HG03175 (cell line): Measurements from ENCODE around the gene KATNBL1.

ENCODE experiments used
- ATAC-seq: cut with Tn5 transposase; IDR thresholded peaks from one replicate; pipeline ENCODE4 v1.9.1; 2021; ENCODE audit warnings: mild to moderate bottlenecking, moderate library complexity; ENCODE audit not compliant: unreplicated experiment

KATNBL1 gene, protein sequence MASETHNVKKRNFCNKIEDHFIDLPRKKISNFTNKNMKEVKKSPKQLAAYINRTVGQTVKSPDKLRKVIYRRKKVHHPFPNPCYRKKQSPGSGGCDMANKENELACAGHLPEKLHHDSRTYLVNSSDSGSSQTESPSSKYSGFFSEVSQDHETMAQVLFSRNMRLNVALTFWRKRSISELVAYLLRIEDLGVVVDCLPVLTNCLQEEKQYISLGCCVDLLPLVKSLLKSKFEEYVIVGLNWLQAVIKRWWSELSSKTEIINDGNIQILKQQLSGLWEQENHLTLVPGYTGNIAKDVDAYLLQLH

DNA sequence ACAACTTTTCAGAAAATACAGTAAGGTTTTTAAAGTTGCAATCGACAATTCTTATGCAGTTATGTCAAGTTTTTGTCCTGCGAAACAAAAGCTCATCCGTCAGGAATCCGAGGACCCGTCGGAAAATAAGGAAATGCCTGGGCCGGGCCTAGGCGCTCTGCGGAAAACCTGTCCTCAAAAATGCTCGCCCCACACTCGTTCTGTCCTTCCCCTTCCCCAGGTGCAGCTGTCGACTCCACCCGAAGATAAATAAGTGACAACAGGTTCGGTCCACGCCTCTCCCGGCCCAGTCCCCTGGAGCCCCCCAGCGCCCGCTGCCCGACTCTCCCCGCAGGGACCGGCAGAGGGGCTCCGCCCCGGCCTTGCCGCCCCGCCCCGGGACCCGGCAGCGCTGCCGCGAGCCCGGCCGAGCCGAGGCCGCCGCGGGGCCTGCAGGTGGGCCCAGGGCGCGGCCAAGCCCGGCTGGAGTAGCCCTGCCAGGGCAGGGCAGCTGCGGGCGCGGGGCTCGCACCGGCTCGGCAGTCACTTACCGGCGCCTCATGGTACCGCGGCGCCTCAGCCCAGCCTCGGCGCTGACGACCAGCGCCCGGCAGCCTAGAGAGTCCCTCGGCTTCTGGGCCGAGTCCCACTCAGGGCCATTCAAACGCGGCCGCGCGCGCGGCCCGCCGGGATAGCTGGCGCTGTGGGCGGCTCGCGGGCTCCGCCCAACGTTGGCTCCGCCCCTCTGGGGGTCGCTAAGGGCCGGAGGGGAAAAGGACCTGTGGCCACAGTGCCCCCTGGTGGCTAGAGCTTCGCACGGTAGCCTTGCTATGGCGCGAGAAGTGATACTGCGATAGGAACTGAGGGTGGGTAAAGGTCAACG lies at the start of gene KATNBL1:
KATNBL1 (minus strand) TSS at position 676 of the 862 bp plus-strand sequence. CDS start 46,420 bp downstream, outside the sequence.
- ATAC-seq: peak; percentile 94

DNA sequence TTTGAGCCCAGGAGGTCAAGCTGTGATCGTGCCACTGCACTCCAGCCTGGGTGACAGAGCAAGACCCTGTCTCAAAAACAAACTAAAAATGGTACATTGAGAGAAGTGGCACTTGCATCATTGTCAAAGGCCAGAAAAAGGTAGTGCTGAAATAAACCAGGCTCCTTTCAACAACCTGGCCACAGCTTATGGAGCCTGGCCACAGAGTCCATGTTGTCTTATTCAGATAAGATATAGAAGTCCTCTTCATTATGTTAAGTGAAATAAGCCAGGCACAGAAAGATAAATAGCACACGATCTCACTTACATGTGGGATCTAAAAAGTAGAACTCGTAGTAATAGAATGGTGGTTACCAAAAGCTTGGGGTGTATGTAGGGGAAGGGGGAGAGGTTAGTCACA lies 49.7 kb upstream of the KATNBL1 start:
- ATAC-seq: no peak

DNA sequence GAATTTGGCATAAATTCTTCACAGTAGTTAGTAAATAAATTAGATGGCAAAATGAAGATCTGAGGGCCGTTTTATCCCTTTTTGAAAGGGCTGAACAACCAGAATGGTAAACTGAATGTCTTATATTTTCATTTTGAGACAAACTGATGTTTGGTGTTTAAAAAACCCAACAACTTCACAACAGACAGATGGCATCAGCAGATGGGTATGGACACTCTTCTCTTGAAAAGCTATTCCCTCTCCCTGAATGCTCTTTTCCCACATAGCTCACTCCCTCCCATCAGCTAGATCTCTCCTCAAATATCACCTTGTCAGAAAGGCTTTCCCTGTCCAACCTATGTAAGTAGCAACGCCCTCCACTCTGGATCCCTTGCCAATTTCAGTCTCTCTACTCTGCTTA lies 48.3 kb upstream of the KATNBL1 start:
- no peak for ATAC-seq

DNA sequence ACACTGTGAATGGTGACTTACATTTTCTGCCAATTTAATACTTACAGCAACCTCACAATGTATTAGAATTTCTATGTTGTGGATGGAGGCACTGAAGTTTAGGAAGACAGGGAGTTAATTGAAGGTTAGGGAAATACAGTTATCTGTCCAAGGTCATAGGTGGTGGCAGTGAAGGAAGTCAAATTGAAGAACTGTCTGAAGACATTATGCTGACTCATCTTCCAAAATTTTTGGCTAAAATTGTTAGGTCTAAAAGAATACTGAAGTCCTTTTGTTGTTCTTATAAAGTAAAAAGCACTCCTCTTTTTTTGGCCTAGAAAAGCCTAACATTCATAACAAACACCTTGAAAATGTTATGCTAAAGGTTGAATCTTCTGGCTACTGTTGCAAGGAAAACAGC lies 42.6 kb upstream of the KATNBL1 start:
- no peak for ATAC-seq

DNA sequence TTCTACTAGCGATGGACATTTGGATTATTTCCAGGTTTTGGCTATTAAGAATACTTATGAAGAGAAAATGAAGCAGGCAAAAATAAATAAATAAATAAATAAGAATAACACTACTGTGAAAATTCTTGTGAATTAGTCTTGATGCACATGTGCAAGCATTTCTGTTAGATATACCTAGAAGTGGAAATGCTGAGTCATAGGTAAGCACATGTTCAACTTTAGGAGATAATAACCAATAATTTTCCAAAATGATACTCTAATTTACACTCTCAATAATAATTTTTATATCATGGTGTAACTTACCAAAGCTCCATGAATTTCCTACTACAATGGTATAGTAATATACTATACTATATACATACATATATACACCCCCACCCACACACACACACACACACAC lies 38.3 kb upstream of the KATNBL1 start:
- no peak for ATAC-seq

DNA sequence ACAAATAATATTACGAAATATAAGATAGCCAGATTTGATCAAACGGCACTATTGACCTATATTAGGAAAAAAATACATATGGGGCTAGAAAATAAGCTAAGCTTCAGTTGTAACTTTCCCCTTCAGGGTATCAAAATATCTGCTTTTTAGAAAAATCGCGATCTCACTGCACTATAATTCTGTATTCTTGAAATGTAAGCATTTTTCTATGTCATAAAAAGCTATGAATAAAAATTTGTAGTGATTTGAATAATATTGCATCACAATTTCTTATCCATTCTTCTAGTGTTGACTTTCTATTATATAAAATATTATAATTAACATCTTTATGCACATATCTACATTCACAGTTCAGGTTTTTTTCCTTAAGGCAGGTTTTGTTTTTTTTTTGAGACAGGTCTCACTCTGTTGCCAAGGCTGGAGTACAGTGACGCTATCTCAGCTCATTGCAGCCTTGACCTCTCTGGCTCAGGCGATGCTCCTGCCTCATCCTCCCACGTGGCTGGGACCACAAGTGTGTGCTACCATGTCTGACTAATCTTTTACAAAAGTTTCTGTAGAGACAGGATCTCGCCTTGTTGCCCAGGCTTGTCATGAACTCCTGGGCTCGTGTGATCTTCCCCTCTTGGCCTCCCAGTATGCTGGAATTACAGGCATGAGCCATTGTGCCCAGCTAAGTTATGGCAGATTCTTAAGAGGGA lies 36.5 kb upstream of the KATNBL1 start:
- ATAC-seq: no peak

DNA sequence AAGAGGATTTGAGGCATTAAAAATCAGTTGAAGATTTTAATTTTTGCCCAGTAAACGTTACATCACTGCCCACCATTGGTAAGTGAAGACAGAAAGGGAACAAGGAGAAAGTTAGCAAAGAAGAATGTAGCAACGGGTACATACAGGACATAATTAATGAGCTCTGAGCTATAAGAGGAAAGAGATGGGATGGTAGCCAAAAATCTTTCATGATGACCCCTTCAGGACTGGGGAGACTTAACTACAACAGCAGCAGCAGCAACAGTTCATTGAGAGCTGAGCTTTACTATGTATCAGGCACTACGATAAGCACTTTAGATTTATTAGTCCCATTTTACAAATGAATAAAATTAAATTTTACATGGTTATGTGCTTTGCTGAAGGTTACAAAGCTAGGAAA lies 33.3 kb upstream of the KATNBL1 start:
- ATAC-seq: no peak

DNA sequence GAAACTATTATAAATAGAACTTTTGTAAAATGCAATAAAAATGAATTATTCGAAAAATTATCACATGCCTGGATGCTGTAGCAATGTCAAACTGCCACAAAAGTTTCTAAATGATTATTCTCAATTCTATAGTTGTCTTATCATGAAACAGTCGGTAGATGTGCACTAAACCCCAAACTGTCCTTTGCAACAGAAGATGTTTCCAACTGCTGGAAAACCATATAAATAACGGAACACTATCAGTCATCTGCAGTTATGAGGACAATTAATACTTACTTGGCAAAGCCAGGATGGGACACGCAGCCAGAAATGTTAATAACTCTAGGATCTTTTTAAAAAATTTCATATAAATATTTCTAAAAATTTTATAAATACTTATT lies 32.4 kb upstream of the KATNBL1 start:
- ATAC-seq: no peak

DNA sequence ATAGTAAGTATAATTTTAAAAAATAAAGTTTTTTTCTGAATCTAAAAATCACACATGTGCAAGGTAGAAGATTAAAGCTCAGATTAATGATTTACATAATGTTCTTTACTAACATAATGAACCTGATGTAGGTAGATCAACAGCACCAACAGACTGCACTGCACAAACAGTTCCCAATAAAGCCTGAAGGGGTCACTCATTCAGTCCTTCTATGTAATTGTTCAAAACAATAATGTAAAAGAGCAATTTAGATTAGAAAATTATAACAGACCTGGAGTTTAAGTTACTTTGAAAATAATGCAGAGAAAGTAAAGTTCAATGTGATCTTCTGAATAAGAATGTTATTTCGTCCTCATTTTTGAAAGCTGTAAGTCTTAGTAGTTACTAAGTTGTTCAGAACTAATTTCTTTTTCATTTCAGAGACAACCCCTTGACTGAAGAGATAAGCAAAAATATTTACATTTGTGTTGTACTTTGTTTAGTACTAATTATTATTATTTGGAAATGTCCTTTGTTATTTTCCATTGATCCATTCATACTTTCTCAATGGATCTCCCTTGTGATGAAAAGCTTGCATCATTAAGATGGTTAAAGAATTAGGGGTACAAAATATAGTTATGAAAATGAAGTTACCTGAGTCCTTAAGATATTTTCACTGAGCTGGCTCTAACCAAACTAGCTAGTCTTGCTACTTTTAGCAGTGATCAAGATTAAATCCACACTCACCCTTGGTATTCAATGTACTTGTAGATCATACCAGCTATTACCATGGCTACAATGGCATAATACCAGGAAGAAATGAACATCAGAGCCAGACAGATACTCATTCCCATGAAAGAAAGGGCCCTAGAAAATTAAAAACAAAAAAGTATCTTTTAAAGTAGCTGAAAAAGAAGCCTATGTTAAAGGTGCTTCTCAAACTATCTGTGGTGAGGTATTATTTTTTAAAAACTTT lies 31.8 kb upstream of the KATNBL1 start:
- peak; percentile 77 for ATAC-seq

DNA sequence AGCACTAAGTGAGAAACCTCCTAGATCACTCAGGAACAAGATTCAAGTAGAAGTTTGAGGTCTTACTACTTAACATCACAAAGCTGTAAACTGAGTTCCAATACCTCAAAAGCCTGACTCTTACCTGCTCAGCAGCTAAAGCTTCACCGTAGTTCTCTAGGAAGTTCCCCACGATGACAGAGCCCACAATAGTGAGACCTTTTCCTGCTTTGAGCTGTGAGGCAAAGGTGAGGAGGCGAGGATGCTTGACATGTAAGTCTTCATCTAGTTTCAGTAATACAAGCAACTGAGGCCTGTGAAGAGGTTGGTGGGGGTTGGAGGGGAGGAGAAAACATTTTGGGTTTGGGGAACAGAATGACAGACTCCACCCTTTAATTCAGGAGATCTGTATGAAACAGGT lies 30.6 kb upstream of the KATNBL1 start:
- ATAC-seq: no peak

DNA sequence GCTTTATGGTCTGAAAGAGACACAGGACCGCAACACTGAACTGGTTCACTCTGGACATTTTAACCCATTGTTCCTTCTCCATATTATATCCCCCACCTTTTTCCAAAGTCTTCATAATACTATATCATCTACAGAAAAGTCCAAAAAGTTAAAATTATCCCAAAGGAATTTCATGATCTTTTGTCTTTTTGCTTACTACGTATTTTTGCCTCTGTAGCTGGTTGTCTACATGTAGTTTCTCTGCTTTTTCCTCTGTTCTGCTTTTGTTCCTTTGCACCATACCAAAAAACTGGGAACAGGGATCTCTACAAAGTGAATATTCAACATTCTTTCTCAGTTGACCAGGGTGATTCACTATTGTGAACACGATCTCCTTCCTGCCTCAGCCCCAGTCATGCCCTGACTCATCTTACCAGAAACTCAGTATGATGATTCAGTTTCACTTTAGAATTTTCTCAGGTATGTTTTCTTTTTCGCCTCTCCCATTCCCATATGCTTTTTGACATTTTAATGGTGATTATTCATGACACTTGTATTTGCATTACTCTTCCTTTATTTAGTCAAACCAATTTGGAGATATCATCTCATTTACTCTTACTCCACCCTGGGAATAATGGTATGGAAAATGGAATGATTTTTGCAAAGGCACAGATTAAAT lies 29.4 kb upstream of the KATNBL1 start:
- no peak for ATAC-seq

DNA sequence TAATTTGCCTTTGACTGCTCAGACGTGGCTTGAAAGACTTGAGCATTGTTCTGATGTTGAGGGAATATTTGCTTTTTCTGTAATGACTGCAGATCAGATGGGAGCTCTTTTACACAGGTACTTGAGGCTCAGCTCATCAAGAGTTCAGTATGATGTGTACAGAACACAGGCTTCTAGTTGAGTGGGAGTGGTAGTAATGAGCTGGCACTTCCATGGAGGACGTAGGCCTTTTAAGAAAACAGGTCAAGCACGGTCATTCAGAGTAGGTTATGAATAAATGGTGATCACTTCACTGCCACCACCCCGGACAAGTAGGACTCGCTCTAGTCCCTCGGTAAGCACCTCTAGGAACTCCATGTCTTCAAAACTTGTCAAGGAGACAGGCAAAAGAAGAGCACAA lies 23.7 kb upstream of the KATNBL1 start:
- ATAC-seq: no peak

DNA sequence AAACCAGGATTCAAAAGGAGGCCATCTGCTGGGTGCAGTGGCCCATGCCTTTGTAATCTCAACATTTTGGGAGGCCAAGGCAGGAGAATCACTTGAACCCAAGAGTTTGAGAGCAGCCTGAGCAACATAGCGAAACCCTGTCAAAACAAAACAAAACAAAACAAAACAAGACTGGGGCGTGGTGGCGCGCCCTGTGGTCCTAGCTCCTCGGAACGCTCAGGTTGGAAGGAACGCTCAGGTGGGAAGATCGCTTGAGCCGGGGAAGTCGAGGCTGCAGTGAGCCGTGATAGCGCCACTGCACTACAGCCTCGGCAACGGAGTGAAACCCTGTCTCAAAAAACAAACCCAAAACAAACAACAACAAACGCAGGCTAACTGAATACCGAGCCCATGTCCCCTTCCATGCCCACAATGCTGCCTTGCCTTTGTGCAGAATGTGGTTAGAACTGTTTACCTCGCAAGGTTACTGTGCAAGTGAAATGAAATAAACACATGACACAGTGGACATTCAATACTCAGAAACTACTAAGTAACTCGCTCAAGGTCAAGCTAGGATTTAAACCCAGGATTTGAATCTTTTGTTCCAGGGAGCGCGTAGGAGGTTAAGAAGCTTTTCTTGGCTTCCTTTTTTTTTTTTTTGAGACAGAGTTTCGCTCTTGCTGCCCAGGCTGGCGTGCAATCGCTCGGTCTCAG lies 14.2 kb upstream of the KATNBL1 start:
- no peak for ATAC-seq

DNA sequence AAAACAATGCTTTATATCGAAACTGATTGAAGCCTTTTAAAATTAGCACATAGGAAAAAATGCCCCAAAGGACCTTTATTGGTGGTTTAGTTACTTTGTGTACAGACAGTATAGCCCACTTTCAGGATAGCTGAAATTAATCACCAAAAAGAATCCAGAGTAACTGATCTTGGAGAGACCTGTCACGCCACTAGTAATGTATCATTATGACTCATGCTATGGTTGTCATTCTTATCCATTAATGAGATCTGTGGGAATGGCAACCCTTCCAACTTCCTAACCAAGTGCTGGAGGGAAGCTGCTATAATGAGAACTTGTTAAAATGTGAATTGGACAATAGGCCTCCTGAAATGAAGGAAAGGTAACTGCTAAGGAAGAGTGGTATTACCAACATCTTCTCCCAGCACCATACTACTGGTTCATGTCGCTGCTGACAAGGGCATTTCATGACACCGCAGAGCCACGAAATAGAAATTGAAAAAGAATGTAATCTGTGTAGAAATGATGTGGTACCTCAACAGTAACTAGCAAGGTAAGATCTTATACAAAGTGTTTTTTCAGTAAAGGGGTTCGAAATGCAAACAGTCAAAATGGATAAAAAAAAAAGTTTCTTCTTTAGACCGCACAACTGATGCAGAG lies 7.8 kb upstream of the KATNBL1 start:
- ATAC-seq: no peak

DNA sequence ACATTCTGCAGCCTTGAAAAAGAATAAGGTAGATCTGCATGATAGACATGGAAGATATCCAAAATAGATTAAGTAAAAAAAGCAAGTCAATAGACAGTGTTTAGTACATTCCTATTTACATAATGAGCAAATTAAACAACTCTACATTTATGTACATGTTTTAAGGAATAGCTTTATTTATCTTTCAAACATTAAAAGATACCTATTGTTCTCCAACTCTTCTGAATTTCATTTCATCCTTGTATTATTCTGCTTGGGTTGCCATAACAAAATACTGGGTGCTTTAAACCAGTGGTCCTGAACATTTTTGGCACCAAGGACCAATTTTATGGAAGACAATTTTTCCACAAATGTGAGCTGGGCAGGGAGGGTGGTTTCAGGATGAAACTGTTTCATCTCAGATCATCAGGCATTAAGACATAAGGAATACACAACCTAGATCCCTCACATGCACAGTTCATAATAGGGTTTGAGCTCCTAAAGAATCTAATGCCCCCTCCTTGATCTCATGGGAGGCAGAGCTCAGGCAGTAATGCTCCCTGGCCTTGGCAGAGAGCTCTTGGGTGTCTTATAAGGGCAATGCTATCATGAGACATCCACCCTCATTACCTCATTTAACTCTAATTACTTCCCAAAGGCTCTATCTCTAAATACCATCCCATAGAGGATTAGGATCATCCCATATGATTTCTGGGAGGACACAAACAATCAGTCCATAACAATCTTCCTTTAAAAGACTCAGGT lies 6.8 kb upstream of the KATNBL1 start:
- ATAC-seq: no peak

DNA sequence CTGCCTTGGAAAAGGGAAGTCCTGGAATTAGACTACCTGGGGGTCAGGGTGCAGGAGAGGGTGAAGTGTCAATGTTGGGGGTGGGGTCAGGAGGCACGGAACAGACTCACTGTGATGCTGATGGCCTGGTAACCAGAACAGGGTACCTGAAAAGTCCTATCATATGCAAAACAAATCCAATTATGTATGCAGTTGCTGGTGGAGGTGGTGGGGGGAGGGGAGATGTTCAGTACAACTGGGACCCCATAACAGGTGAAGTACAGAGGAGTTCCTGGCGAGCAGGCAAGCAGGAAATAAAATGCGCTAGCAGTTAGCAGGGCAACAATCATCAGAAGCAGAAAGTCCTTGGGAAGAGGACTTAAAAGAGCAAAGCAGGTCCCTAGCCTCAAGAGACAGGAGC lies 4.2 kb upstream of the KATNBL1 start:
- ATAC-seq: no peak

DNA sequence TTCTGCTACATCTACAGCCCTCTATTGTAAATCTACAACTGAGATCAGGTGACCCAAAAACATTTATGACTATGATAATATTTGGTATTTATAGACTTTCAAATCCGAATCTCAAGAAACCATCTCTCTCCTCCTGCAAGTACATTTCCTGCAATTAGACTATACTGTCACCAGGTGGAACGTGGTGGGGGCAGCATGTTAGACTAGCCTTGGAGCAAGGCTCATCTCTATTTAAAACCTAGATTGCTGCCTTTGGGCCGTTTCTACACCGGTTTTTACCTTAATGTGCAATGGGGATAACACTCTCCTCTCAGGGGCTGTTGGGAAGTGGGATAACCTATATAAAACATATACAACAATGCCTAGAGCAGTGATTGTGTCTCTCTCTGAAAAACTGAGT lies 3.8 kb upstream of the KATNBL1 start:
- ATAC-seq: no peak

DNA sequence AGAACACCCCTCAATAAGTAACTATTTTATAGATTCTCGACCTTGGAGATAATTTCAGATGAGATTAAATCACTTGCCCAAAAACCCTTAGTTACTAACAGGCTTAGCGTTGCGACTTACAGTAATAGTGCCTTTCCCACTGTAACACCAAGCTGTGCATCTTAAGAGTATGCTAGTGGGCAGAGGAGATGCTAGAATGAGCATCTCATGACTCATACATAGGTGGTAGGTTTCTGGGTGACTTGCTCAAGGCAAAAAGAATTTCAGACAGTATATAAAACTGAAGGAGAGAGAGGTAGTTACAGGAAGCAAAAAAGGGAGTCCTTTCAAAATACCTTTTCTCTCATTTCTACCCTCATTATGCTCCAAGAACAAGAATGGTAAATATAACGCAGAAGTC lies 3.9 kb downstream of the KATNBL1 start:
- ATAC-seq: no peak
